Right kidney (tissue), 1 donor: ENCODE measurements around the gene SLC7A14.

Experiments
- DNase-seq: peaks from one replicate; pipeline ENCODE4 v3.0.0-alpha.2; 2016

SLC7A14 gene

GRCh38 chr3:170425491-170426239 lies 160.2 kb downstream of the SLC7A14 start:
- DNase-seq: no peak

GRCh38 chr3:170424879-170425278 lies 161.0 kb downstream of the SLC7A14 start:
- DNase-seq: no peak

GRCh38 chr3:170423001-170423615 lies 162.8 kb downstream of the SLC7A14 start:
- DNase-seq: no peak

GRCh38 chr3:170421758-170422157 lies 164.1 kb downstream of the SLC7A14 start:
- DNase-seq: no peak

- DNase-seq: peak; percentile 37
Measured at GRCh38 chr3:170421111-170421641, 164.7 kb downstream of the SLC7A14 start.

- peak; percentile 47 for DNase-seq
Measured at GRCh38 chr3:170420307-170420821, 165.5 kb downstream of the SLC7A14 start.

- DNase-seq: peak; percentile 67
Measured at GRCh38 chr3:170419557-170420087, 166.3 kb downstream of the SLC7A14 start.

- peak; percentile 81 for DNase-seq
Measured at GRCh38 chr3:170418422-170419398, 167.2 kb downstream of the SLC7A14 start, which contains the start of gene CLDN11. Gene CLDN11, plus strand, starts transcription at chr3:170418868. Its CDS starts 199 bp downstream, at chr3:170419067.

- no peak for DNase-seq
Measured at GRCh38 chr3:170417090-170417489, 168.8 kb downstream of the SLC7A14 start.

GRCh38 chr3:170414202-170414663 lies 171.6 kb downstream of the SLC7A14 start:
- DNase-seq: peak; percentile 42

GRCh38 chr3:170413291-170413690 lies 172.6 kb downstream of the SLC7A14 start:
- no peak for DNase-seq

GRCh38 chr3:170410428-170411029 lies 175.3 kb downstream of the SLC7A14 start:
- DNase-seq: no peak
